Measurements from ENCODE around the gene TMEM18. TPM values are rescaled to one million over a fixed set of nuclear protein-coding genes. Genes with fewer than 3 reads are reported as not detected.
"Not testable (repeated sequence)": the region's sequence is repeated elsewhere in the genome, so short reads cannot be mapped to it uniquely, and the experiment has no call there.

The TMEM18 gene
- total RNA-seq, result 28.2 and 29.5 TPM in 2 replicates

- intact Hi-C loops (cut with micrococcal nuclease), result loop anchor here (1.0 to 5.0 kb wide), 7 partner anchors 275 to 1935 kb away; partner anchors contain the start of genes ACP1, FAM110C, SH3YL1 and SNTG2
Measured at GRCh38 chr2:677056-677958, at the start of gene TMEM18. TMEM18 (minus strand) TSS chr2:677406; CDS start chr2:677345, 61 bp downstream.

- intact Hi-C loops (cut with micrococcal nuclease), result no loop called here
Measured at GRCh38 chr2:726169-726568, 49.0 kb upstream of the TMEM18 start.

DNA sequence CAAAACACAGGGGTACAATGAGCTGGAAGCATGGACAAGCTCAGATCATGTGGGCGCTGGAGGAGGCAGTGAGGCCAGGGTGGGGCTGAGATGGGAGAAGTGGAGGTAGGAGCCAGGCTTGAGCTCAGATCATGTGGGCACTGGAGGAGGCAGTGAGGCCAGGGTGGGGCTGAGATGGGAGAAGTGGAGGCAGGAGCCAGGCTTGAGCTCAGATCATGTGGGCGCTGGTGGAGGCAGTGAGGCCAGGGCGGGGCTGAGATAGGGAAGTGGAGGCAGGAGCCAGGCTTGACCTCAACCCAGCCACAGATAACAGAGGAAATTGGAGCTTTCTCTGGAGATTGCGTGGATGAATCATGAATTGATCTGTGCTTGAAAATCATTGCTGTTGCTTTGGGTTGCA, 48.3 kb upstream of the TMEM18 start:
- intact Hi-C loops (cut with micrococcal nuclease), result no loop called here

DNA sequence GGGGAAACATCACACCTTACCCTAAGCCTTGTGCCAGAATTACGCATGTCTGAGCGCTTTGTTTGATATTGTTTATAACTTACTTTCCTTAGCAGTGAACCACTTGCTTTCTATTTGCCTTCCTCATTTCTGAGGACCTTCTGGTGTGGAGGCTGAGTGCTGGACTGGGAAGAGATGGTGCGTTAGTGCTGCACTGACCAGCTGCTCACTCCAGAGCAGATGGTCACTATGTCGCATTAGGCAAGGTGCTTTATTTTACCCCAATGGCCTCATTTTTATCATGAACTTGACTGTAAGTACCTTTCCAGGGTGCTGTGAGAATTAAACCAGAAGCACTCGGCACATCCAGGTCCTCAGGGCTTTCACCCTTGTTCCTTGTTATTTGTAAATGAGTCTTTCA, 46.6 kb upstream of the TMEM18 start:
- intact Hi-C loops (cut with micrococcal nuclease), result no loop called here

DNA sequence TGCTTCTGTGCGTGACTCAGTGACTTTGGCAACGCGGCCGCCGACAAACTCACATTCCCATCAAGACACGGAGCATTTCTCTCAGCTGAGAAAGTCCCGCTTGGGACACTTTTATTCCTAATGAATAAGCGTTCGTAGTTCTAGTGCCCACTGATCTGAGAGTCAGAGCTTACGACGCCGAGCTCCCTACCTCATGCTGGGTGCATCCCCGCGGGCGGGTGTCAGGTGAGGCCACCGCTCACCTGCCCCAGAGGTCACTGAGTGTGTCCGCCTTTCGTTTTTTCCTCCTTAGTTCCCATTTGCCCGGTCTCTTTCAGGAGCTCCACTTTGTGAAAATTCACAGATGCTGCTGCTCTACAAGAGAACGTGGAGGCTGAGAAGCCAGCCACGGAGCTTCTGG, 43.6 kb upstream of the TMEM18 start:
- intact Hi-C loops (cut with micrococcal nuclease), result no loop called here

GRCh38 chr2:719734-720133, 42.5 kb upstream of the TMEM18 start:
- intact Hi-C loops (cut with micrococcal nuclease), result no loop called here

DNA sequence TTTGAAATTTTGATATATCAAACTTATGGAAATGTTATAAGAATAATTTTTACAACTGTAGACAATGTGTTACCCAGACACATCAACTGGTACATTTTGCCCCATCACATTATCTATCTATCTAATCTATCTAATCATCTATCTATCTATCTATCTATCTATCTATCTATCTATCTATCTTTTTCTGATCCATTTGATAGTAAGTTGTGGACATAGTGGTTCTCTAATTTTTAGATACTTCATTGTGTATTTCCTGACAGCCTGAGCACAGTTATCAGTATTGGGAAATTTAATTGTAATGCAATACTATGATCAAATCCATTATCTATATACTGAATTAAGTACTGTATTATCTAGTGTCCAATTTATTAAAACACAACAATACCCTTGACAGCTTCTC, 42.0 kb upstream of the TMEM18 start:
- intact Hi-C loops (cut with micrococcal nuclease), result no loop called here

GRCh38 chr2:717661-718060, 40.5 kb upstream of the TMEM18 start:
- intact Hi-C loops (cut with micrococcal nuclease), result no loop called here

DNA sequence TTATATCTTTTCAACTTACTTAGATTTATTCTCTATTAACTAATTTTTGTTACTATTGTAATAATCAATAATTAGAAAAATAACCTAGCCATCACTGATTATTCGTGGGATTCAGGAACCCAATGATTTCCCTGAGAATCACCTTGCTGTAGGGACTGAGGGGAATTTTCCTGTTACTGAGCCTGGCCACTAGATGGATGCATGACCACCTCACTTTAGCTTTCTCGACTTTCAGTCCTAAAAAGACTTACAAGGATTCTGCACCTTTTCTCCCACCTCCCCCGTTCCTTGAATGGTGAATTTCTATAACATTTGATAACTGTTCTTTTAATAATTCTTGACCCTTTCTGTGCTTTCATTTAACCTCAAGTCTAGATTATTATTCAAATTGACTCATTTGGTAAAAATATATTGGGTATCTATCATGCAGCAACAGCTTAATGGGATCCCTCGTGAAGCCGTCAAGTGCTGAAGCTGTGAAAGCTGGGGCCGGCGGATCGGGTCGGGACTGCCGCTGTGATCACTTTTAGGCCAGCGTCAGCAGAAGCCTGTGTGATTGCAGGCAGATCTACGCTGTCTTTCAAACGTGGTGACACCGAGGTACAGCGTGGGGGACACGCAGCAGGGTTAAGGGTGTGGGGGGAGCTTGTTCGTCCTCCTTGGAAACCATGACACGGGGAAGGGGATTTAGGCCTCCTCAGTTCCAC, 38.8 kb upstream of the TMEM18 start:
- intact Hi-C loops (cut with micrococcal nuclease), result loop anchor here (2.0 kb wide), 1 partner anchor 831 kb away; no protein-coding TSS in a partner anchor

DNA sequence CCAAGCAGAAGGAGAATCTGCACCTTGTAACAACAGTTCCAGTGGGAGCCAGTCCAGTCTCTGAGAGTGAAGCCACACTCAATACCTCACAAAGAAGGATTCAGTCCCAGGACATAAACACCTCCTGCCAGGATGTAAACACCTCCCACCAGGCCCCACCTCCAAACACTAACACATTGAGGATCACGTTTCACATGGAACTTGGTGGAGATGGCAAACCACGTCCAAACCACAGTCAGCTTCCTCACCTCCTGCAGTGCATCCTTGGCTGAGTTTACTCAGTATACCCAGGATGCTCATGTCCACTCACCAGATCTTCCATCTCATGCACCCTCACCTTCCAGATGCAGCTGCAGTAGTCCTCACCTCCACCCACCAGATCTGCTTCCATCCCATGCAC, 37.8 kb upstream of the TMEM18 start:
- intact Hi-C loops (cut with micrococcal nuclease), result loop anchor here (2.0 kb wide), 1 partner anchor 832 kb away; no protein-coding TSS in a partner anchor

DNA sequence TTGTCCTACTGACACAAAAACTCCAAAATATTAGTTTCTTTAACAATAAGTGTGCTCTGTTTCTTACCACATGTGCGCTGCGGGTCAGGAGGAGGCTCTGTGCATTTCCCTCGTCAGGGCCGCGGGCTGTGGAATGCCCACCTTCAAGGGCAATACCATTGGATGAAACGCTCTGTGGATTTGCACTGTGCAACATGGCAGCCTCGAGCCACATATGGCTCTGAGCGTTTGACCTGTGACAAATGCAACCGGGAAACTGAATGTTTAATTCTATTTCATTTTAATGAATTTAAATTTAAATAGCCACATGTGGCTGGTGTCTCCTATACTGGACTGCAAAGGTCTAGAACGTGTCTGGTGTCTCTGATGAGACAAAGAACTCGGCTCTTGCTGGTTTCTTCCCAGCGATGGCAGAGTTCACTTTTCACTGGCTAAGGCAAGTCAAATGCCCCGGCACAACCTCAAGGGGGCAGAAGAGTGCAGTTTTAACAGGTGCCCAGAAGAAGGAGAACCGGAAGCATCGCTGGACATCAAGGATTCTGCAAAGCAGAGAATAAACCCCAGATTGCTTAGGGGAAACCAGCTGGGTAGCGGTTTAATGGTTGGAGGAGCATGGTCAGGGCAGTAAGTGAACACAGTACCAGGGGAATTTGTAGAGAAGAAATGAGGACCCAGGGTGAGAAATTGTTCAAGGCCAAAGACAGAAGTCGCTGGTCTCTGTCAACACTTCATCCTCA, 37.0 kb upstream of the TMEM18 start:
- intact Hi-C loops (cut with micrococcal nuclease), result loop anchor here (2.0 kb wide), 1 partner anchor 833 kb away; no protein-coding TSS in a partner anchor

DNA sequence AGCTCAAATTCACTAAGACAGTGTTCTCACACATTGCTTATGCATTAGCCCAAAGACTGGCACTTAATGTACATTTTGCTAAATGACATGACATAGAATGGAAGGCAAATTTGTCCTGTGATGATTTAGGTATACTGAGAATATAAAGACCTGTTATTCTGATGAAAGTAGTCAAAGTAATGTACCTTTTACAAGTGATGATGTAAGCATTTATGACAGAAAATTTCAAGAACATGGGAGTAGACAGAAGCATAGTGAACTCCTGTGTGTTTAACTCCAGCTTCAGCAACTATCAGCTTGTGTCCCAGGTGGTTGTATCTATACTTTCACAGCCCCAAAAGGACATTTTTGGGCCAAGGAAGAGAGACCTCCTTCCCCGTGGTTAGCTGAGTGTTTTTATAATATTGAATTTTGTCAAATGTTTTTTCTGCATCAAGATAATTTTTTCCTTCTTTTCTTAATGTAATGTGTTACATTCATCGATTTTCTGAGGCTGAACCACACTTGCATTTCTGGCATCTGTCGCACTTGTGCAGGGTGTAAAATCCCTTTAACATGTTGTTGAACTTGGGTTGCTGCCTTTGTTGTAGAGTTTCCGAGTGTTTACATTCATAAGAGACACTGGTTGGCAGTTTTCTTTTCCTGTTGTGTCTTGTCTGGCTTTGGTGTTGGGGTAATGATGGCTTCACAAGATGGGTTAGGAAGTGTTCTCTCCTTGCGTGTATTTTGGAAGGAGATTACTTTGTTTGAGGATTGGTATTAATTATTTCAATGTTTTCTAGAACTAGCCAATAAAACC, 33.9 kb upstream of the TMEM18 start:
- intact Hi-C loops (cut with micrococcal nuclease), result no loop called here

DNA sequence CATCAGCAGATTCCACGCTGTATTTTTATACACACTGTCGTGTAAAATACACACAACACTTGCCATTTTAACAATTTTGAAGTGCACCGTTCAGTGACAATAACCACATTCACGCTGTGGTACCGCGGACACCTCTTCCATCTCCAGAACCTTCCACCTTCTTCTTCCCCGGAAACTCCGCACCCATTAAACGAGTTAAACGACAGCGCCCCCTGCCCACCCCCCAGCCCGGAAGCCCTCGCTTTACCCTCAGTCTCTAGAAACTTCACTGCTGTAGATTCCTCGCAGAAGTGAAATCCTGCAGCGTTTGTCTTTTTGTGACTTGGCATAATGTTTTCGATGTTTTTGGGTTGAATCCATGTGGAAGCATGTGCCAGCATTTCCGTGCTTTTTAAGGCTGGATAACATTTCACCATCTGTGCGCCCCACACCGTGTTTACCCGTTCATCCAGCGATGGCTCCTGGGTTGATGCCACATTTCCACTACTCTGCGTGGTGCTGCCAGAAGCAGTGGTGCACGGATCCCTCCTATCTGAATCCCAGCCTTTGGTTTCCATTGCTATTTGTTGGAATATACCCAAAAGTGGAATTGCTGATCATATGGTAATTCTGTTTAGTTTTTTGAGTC, 32.0 kb upstream of the TMEM18 start:
- intact Hi-C loops (cut with micrococcal nuclease), result no loop called here

- intact Hi-C loops (cut with micrococcal nuclease), result no loop called here
Measured at GRCh38 chr2:708667-709066, 31.5 kb upstream of the TMEM18 start.

- intact Hi-C loops (cut with micrococcal nuclease), result no loop called here
Measured at GRCh38 chr2:705971-706511, 28.8 kb upstream of the TMEM18 start.

GRCh38 chr2:702765-703164, 25.6 kb upstream of the TMEM18 start:
- intact Hi-C loops (cut with micrococcal nuclease), result not testable (repeated sequence)

GRCh38 chr2:696999-697627, 19.9 kb upstream of the TMEM18 start:
- intact Hi-C loops (cut with micrococcal nuclease), result no loop called here

DNA sequence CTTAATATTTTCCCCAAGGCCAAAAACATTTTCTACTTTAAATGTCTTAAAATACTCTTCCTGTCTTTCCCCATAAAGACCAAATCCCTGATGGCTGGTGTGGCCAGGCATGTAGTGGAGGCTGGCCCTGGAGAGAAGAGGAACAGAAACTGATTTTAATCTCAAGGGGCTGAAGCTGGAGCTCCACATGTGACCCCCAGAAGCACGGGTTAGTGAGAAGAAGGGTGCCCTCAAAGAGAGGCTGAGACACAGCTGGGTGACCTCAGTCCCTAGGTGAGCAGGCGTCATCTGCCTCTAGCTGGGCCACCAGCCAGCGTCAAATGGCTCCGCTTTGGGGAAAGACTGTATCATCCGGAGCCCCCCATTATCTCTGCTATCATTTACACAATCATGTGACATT, 19.3 kb upstream of the TMEM18 start:
- intact Hi-C loops (cut with micrococcal nuclease), result no loop called here

- intact Hi-C loops (cut with micrococcal nuclease), result no loop called here
Measured at GRCh38 chr2:694906-695510, 17.8 kb upstream of the TMEM18 start.
